Rectal smooth muscle tissue (tissue), 1 donor: ENCODE results near the gene COPS7A.
A peak's percentile ranks its signal among the peaks of the same experiment; 100 is the strongest.
"Not testable (repeated sequence)": the region's sequence is repeated elsewhere in the genome, so short reads cannot be mapped to it uniquely, and the experiment has no call there.

ENCODE experiments used
- H3K27ac ChIP-seq: one replicate; pipeline ENCODE4 v1.7.0; 2013; ENCODE audit warnings: low read depth, low read length, inconsistent platforms
- H3K27me3 ChIP-seq: one replicate; pipeline ENCODE4 v1.7.0; 2013; ENCODE audit warnings: low read length; ENCODE audit not compliant: control insufficient read depth, insufficient read depth
- H3K36me3 ChIP-seq: one replicate; pipeline ENCODE4 v1.7.0; 2013; ENCODE audit warnings: low read length; ENCODE audit not compliant: control insufficient read depth, insufficient read depth
- H3K4me1 ChIP-seq: one replicate; pipeline ENCODE4 v1.7.0; 2013; ENCODE audit warnings: low read length; ENCODE audit not compliant: control insufficient read depth, insufficient read depth
- H3K4me3 ChIP-seq: one replicate; pipeline ENCODE4 v1.7.0; 2013; ENCODE audit warnings: low read length
- H3K9ac ChIP-seq: one replicate; pipeline ENCODE4 v1.7.0; 2013; ENCODE audit warnings: low read length

The COPS7A gene

DNA sequence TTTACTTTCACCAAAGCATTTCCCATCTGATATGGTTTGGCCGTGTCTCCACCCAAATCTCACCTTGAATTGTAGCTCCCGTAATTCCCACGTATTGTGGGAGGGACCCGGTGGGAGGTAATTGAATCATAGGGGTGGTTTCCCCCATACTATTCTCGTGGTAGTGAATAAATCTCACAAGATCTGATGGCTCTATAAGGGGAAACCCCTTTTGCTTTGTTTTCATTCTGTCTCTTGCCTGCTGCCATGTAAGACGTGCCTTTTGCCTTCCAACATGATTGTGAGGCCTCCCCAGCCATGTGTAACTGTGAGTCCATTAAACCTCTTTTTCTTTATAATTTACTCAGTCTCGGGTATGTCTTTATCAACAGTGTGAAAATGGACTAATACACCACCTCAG, 19.5 kb downstream of the COPS7A start:
- H3K9ac ChIP-seq, H3K27ac ChIP-seq, H3K36me3 ChIP-seq, H3K4me1 ChIP-seq, H3K27me3 ChIP-seq, H3K4me3 ChIP-seq: not testable (repeated sequence)

- Histone ChIP-seq H3K9ac (no peak overlapping the region), H3K36me3 (peaks cover 28% of the 10 kb centered on the region), H3K27ac (no peak overlapping the region), H3K27me3 (no peaks in the 10 kb centered on the region), H3K4me1 (no peaks in the 10 kb centered on the region), H3K4me3 (no peak overlapping the region)
Observed at GRCh38 chr12:6745741-6746525, 22.1 kb downstream of the COPS7A start.

DNA sequence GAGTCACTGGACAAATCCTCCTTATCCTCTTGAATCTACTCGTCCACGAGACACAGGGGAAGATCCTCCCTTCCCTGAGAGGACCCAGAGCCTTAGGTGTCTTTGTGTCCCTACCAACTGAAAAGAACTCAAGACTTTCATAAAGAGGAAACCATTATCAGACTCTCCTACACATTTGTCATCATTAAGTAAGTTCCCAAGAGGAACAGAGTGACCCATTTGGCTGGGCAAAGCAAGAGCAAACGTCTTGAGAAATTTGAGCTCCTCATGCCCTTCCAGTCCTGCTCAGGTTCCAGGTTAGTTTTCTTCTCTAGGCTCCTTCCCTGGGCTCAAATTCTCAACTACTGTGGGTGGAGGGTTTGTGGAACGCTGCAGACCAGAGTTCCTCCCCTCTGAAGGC, 23.4 kb downstream of the COPS7A start:
- Histone ChIP-seq H3K27me3 (no peaks in the 10 kb centered on the region), H3K27ac (no peak overlapping the region), H3K4me3 (no peak overlapping the region), H3K9ac (no peak overlapping the region), H3K4me1 (peaks cover 7% of the 10 kb centered on the region), H3K36me3 (peaks cover 37% of the 10 kb centered on the region)

- Histone ChIP-seq H3K9ac (no peak overlapping the region), H3K27me3 (no peaks in the 10 kb centered on the region), H3K36me3 (peaks cover 37% of the 10 kb centered on the region), H3K27ac (no peak overlapping the region), H3K4me1 (peaks cover 9% of the 10 kb centered on the region), H3K4me3 (no peak overlapping the region)
Observed at GRCh38 chr12:6748761-6749160, 24.9 kb downstream of the COPS7A start.

DNA sequence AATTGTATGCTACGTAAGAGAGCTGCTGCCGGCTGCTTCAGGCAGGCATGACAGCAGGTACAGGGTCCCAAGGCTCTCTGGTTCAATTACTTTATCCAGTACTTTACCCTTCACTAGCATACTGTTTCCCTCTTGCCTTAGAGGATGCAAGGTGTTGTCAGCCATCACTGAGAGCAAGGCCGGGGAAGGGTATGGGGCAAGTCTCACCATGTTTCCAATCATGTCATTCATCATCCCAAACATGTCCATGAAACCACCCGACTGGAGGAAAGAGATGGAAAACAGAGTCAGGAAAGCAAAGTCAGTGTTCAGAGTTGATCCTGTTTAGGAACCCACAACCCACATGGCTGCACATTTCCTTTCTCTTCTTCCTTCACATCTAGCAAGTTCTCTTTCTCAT, 26.7 kb downstream of the COPS7A start:
- H3K4me3 ChIP-seq = no peak overlapping the region
- H3K36me3 ChIP-seq = peaks cover 37% of the 10 kb centered on the region
- no peak overlapping the region for H3K9ac ChIP-seq
- H3K4me1 ChIP-seq = peaks cover 12% of the 10 kb centered on the region
- H3K27ac ChIP-seq = no peak overlapping the region
- H3K27me3 ChIP-seq = no peaks in the 10 kb centered on the region

DNA sequence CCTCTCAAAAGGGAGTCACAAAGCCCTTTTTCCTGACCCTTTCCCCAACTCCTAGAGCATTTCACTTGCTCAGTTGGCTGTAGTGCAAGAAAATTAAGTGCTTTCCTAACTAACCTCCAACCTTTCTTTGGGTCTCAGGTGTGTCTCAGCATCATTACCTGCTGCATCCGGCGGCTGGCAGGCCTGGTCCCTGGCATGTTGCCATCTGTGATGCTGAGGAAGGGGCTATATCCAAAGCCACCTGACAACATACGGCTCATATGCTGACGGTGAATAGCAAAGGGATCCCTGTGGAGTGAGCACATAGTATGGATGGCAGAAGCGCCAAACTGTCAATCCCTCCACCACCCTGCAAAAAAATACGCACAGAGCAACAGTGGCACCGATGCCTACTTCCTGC, 27.9 kb downstream of the COPS7A start:
- no peaks in the 10 kb centered on the region for H3K27me3 ChIP-seq
- H3K36me3 ChIP-seq = peaks cover 37% of the 10 kb centered on the region
- peak overlapping the region; percentile 92 for H3K4me3 ChIP-seq
- H3K27ac ChIP-seq = peak overlapping the region; percentile 99
- H3K9ac ChIP-seq = peak overlapping the region; percentile 92
- peaks cover 12% of the 10 kb centered on the region for H3K4me1 ChIP-seq

GRCh38 chr12:6752167-6752920, 28.5 kb downstream of the COPS7A start:
- Histone ChIP-seq H3K27me3 (no peaks in the 10 kb centered on the region), H3K9ac (peak overlapping the region; percentile 92), H3K4me3 (peak overlapping the region; percentile 92), H3K27ac (peak overlapping the region; percentile 99), H3K4me1 (peaks cover 12% of the 10 kb centered on the region), H3K36me3 (peaks cover 36% of the 10 kb centered on the region)

DNA sequence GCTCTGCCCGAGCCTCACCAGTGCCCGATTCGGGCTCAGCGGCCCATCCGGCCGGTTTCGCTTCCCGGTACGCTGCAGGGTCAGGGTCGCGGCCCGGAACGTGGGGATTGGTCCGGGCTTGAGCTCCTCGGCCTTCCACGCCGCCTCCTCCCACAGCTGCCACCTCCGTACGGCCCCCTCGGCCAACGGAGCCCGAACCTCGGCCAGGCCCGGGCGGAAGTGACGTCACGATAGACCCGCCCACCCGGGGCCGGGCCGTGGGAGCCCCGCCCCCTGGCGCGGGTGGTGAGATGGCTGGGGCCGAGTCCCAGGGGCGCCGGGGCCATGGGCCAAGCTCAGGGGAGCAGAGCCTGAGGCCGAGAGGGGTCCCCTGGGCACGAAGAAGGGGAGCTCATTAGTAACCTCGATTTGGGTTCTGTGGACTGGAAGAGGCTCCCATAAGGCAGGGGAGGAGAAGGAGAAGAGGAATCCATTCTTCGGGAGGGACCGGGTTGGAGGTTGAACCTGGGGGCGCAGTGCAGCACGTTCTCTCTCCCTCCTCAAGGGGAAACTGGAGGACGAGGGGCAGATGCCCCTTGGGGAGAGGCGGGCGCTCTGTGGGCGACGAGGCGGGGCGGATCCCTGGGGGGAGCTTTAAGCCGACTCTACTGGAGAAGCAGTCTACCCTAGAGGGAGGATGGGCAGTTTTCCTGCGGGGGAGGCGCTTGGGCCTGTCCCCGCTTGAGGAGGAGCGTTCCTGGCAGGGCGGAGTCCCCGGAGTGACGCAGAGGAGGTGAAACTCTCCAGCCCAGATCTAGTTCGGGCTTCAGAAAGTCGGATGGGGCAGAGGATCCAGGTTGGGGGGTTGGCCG, 29.3 kb downstream of the COPS7A start, which contains the start of gene MLF2:
MLF2 (minus strand) TSS at position 221 of the 851 bp plus-strand sequence. CDS start 807 bp downstream, outside the sequence.
- peaks cover 29% of the 10 kb centered on the region for H3K36me3 ChIP-seq
- H3K27me3 ChIP-seq = no peaks in the 10 kb centered on the region
- H3K27ac ChIP-seq = peak within 1 kb of the TSS; percentile 99
- peak within 1 kb of the TSS; percentile 92 for H3K9ac ChIP-seq
- peak within 1 kb of the TSS; percentile 92 for H3K4me3 ChIP-seq
- H3K4me1 ChIP-seq = peaks cover 12% of the 10 kb centered on the region

DNA sequence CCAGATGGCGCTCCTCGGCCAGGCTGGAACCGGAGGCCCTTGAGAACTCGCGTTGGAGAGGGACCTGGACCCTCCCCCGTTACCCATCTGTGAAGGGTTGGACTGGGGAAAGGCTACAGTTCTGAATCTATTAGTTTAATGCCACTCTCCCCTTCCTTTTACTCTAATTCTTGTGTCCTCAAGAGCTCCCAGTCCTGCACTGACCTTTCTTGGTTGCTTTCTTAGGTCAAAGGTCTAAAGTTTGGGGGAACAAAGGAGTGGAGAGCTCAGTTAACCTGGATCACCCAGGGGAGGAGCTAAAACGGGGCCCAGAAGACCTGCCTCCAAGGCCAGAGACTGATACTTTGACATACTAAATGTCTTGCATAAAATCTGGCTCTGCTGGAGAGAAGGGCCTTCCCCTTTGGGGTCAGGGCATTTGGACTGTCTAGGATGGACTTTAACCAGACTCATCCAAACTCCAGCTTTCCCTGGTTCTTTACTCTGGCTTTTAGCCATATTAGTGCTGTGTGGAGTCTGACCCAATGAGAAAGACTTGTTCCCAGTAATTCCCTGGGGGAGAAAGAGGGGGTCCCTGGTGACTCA, 30.0 kb downstream of the COPS7A start:
- Histone ChIP-seq H3K36me3 (peaks cover 28% of the 10 kb centered on the region), H3K4me1 (peaks cover 12% of the 10 kb centered on the region), H3K4me3 (peak overlapping the region; percentile 17), H3K27ac (peak overlapping the region; percentile 99), H3K9ac (no peak overlapping the region), H3K27me3 (no peaks in the 10 kb centered on the region)

DNA sequence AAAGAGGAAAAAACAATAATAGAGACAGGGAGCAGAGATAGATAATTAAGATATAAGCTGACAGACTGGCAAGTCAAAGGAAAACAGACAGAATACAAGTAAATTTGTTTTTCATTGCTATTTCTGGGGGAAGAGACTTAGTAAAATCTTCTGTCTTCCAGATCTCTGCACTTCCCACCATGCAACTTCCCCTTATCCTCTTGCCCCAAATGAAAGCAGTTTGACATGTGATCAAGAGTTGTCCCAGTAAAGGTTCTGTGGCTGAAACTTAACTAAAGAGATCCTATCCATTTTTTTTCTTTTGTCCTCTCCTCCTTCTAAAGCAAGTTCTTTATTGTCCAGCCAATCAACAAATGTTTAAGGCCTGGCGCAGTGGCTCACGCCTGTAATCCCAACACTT, 30.6 kb downstream of the COPS7A start:
- Histone ChIP-seq H3K4me3 (no peak overlapping the region), H3K27me3 (no peaks in the 10 kb centered on the region), H3K4me1 (peaks cover 12% of the 10 kb centered on the region), H3K27ac (no peak overlapping the region), H3K9ac (no peak overlapping the region), H3K36me3 (peaks cover 22% of the 10 kb centered on the region)

- Histone ChIP-seq H3K36me3 (no peaks in the 10 kb centered on the region), H3K27ac (no peak overlapping the region), H3K9ac (no peak overlapping the region), H3K4me3 (no peak overlapping the region), H3K27me3 (no peaks in the 10 kb centered on the region), H3K4me1 (peaks cover 5% of the 10 kb centered on the region)
Observed at GRCh38 chr12:6757028-6757690, 33.3 kb downstream of the COPS7A start.
